ENCODE results near the gene CLN5. TPM values are rescaled to one million over a fixed set of nuclear protein-coding genes. Genes with fewer than 3 reads are reported as not detected.
A peak's percentile ranks its signal among the peaks of the same experiment; 100 is the strongest.
"Not testable (repeated sequence)": the region's sequence is repeated elsewhere in the genome, so short reads cannot be mapped to it uniquely, and the experiment has no call there.

CLN5 gene
- total RNA-seq, 1 experiment from 2014 or later: 21.4 TPM

GRCh38 chr13:77001963-77002587, 10.2 kb downstream of the CLN5 start:
- no peak overlapping the region for H3K27ac ChIP-seq (ENCODE audit: low read length)
- TF ChIP-seq TCF7L2 (IDR thresholded peaks at IDR 0.05; ENCODE audit: low read depth, low read length) (no peak), SIN3A (IDR thresholded peaks at IDR 0.05; ENCODE audit: borderline replicate concordance, insufficient read depth, low read depth, low read length) (no peak), CTCF (IDR thresholded peaks at IDR 0.05) (no peak), POLR2AphosphoS5 (IDR thresholded peaks at IDR 0.05; ENCODE audit: low read depth, low read length) (no peak), REST (IDR thresholded peaks at IDR 0.05; ENCODE audit: insufficient read depth in 1 of 2, low read depth in 2 of 2, low read length in 1 of 2) (no peak)
- H3K27me3 ChIP-seq (ENCODE audit: control insufficient read depth, insufficient read depth, low read length): no peaks in the 10 kb centered on the region
- BruUV-seq (replicated peaks): no TSS peak
- DNase-seq (ENCODE audit: low read depth, low spot score) (no peak), ATAC-seq (no peak)
- intact Hi-C loops (cut with micrococcal nuclease; ENCODE audit: unreplicated experiment) (no loop called here), in situ Hi-C loops (cut with HindIII; ENCODE audit: low pct_unique_long_range_greater_than_20kb, low sequenced_read_pairs) (no loop called here)
- no peaks in the 10 kb centered on the region for H3K9me3 ChIP-seq (ENCODE audit: control insufficient read depth, insufficient read depth, low read depth, low read length)
- peaks cover 9% of the 10 kb centered on the region; the same call in 1 of the 2 replicates for H3K36me3 ChIP-seq (ENCODE audit: control insufficient read depth, insufficient read depth, low read length)
- no peaks in the 10 kb centered on the region for H3K4me1 ChIP-seq (ENCODE audit: control insufficient read depth, insufficient read depth, low read length)
- ChIA-PET POLR2A (no interaction called here), CTCF (interaction anchor here (0.8 kb wide), 1 partner anchor 1327 kb away, joined by 4 read pairs; no protein-coding TSS in a partner anchor)
- no peak overlapping the region for H3K4me3 ChIP-seq (ENCODE audit: low read depth in 2 of 2, low read length in 2 of 2)

GRCh38 chr13:77002590-77003190, 10.8 kb downstream of the CLN5 start:
- peak; percentile 68; the same call in 1 of the 2 replicates for TF ChIP-seq CTCF (IDR thresholded peaks at IDR 0.05)
- no peak for TF ChIP-seq TCF7L2 (IDR thresholded peaks at IDR 0.05; ENCODE audit: low read depth, low read length)
- ATAC-seq (no peak), DNase-seq (ENCODE audit: low read depth, low spot score) (no peak)
- in situ Hi-C loops (cut with HindIII; ENCODE audit: low pct_unique_long_range_greater_than_20kb, low sequenced_read_pairs) (no loop called here), intact Hi-C loops (cut with micrococcal nuclease; ENCODE audit: unreplicated experiment) (no loop called here)
- no peaks in the 10 kb centered on the region for H3K27me3 ChIP-seq (ENCODE audit: control insufficient read depth, insufficient read depth, low read length)
- ChIA-PET POLR2A (no interaction called here), CTCF (no interaction called here)
- no peaks in the 10 kb centered on the region for H3K9me3 ChIP-seq (ENCODE audit: control insufficient read depth, insufficient read depth, low read depth, low read length)
- H3K4me3 ChIP-seq (ENCODE audit: low read depth in 2 of 2, low read length in 2 of 2): no peak overlapping the region
- H3K36me3 ChIP-seq (ENCODE audit: control insufficient read depth, insufficient read depth, low read length): peaks cover 8% of the 10 kb centered on the region; the same call in 1 of the 2 replicates
- H3K4me1 ChIP-seq (ENCODE audit: control insufficient read depth, insufficient read depth, low read length): no peaks in the 10 kb centered on the region
- H3K27ac ChIP-seq (ENCODE audit: low read length): no peak overlapping the region
- BruUV-seq (replicated peaks): no TSS peak

GRCh38 chr13:77008337-77008736, 16.5 kb downstream of the CLN5 start:
- H3K27me3 ChIP-seq (ENCODE audit: control insufficient read depth, insufficient read depth, low read length); ATAC-seq; BruUV-seq (replicated peaks); DNase-seq (ENCODE audit: low read depth, low spot score); H3K4me1 ChIP-seq (ENCODE audit: control insufficient read depth, insufficient read depth, low read length); POLR2A ChIA-PET; H3K27ac ChIP-seq (ENCODE audit: low read length); CTCF ChIA-PET; H3K36me3 ChIP-seq (ENCODE audit: control insufficient read depth, insufficient read depth, low read length); H3K4me3 ChIP-seq (ENCODE audit: low read depth in 2 of 2, low read length in 2 of 2); intact Hi-C loops (cut with micrococcal nuclease; ENCODE audit: unreplicated experiment); H3K9me3 ChIP-seq (ENCODE audit: control insufficient read depth, insufficient read depth, low read depth, low read length); in situ Hi-C loops (cut with HindIII; ENCODE audit: low pct_unique_long_range_greater_than_20kb, low sequenced_read_pairs): not testable (repeated sequence)
